HG03432 (cell line): ENCODE data around the gene HINFP.
"Not testable (repeated sequence)": the region's sequence is repeated elsewhere in the genome, so short reads cannot be mapped to it uniquely, and the experiment has no call there.

Experiments
- ATAC-seq: cut with Tn5 transposase; IDR thresholded peaks from one replicate; pipeline ENCODE4 v1.9.1; 2021; ENCODE audit warnings: mild to moderate bottlenecking, moderate library complexity; ENCODE audit not compliant: unreplicated experiment

HINFP gene

GRCh38 chr11:119117004-119117706 lies 4.2 kb upstream of the HINFP start:
- no peak for ATAC-seq

GRCh38 chr11:119118227-119118626 lies 3.2 kb upstream of the HINFP start:
- ATAC-seq = no peak

- ATAC-seq = no peak
Measured at GRCh38 chr11:119118946-119119345, 2.4 kb upstream of the HINFP start.

GRCh38 chr11:119120639-119121007 lies 757 bp upstream of the HINFP start:
- ATAC-seq = no peak

GRCh38 chr11:119121811-119122124 lies 388 bp downstream of the HINFP start:
- ATAC-seq = no peak

GRCh38 chr11:119125821-119126220 lies 4.4 kb downstream of the HINFP start:
- ATAC-seq = no peak

- no peak for ATAC-seq
Measured at GRCh38 chr11:119126675-119127268, 5.4 kb downstream of the HINFP start.

DNA sequence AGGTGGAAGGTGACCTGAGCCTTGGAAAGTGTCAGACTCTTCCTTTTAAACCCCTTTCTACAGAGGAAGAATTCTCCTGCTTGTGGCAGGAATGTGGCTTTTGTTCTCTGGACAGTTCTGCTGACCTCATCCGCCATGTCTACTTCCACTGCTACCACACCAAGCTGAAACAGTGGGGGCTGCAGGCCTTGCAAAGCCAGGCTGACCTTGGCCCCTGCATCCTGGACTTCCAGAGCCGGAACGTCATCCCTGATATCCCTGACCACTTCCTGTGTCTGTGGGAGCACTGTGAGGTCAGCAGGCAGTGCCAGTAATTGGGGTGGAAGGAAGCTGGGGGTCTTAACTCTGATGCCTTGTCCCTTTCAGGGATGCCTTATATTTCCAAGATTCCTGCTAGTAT lies 9.3 kb downstream of the HINFP start:
- no peak for ATAC-seq

DNA sequence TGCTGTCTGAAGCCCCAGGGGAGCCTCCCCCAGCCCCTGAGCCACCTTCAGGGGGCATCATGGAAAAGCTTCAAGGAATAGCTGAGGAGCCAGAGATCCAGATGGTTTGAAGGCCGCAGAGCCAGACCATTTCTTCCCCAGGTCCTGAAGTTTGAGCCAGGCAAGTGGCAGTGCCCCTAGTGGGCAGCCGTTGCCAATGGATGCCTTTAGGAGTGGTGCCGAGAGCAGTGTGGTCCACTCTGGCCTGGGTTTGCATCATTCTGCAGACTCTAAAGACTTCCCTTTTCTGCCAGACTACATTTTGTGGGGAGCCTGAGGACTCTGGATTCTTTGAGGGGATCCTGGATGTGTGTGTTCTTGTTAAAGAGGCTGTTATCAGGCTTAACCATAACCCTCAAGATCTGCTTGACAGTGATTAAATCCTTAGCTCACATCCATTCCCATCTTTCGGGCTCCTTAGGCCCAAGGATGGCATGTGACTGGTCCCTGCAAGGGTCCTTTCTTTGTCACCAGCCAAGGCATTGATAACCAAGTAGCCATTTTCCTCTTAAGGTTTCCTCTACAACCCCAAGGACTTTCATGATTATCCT lies 13.1 kb downstream of the HINFP start:
- no peak for ATAC-seq

GRCh38 chr11:119139276-119139675 lies 17.9 kb downstream of the HINFP start:
- ATAC-seq = not testable (repeated sequence)

- ATAC-seq = peak; percentile 60
Measured at GRCh38 chr11:119144825-119145486, 23.6 kb downstream of the HINFP start.

GRCh38 chr11:119145551-119145950 lies 24.2 kb downstream of the HINFP start:
- no peak for ATAC-seq

- no peak for ATAC-seq
Measured at GRCh38 chr11:119147604-119148333, 26.4 kb downstream of the HINFP start.

DNA sequence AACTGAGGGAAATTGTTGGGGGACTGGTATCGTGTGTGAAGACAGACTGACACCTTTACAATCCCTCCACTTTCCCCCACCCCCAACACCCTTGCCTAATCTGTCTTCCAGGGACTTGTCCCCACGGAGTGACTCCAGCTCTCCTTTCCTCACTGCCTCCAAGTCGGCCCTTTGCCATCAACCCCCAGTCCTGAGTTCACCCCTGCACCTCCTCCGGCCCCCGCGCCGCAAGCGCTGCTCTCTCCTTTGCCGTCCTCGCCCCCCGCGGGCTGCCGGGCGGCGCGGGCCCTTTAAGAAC lies 27.3 kb downstream of the HINFP start:
- ATAC-seq = no peak

DNA sequence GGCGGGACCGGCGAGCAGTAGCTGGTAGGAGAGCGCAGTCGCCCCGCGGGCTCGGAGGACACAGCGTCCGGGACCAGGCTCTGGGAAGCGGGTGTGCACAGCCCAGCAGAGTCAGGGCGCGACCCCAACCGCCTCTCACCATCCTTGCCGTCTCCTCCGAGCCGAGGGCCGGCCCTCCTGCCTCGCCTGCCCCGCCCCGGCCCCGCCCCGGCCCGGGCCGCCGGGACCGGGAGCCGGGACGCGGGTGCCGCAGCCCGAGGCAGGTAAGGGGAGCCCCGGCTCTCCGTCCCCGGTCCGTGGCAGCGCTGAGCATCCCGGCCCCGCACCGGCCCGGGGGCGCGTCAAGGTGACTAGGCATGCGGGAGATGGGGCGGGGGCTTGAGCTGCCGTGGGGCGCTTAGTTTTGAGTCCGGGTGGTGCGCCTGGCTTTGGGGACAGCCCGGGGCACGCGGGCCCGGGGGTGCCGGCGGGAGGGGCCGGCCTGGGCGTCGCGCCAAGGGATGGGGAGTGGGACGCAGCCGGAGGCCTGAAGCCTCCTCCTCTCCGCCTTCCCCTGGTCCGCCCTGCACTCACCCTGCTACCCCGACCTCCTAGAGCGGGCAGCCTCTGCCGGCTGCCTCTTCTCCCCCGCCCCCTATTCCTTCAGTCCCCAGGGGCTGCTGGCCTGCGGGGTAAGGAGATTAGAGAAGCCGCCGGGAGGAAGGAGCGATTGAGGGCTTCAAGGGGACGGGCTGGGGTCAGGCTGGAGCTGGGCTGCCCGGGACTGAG lies 27.8 kb downstream of the HINFP start, which contains the start of gene ABCG4:
TSS of gene ABCG4 (plus strand) at position 35 of the 768 bp plus-strand sequence. CDS start 914 bp downstream, outside the sequence.
- no peak for ATAC-seq

DNA sequence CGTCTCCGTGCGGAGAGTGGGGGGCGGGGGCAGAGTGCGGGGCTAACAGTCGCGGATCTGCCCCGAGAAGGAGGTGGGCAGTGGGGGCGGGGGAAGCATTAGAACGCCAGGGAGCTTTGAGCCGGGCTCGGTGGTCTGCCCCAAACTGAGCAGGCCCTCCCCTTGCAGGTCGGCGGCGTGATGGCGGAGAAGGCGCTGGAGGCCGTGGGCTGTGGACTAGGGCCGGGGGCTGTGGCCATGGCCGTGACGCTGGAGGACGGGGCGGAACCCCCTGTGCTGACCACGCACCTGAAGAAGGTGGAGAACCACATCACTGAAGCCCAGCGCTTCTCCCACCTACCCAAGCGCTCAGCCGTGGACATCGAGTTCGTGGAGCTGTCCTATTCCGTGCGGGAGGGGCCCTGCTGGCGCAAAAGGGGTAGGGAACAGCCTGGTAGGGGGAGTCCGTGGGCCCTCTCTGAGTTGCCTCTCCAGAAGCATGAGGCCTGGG lies 28.5 kb downstream of the HINFP start:
- no peak for ATAC-seq

- ATAC-seq = no peak
Measured at GRCh38 chr11:119152043-119152442, 30.7 kb downstream of the HINFP start.

- no peak for ATAC-seq
Measured at GRCh38 chr11:119152604-119153003, 31.2 kb downstream of the HINFP start.

DNA sequence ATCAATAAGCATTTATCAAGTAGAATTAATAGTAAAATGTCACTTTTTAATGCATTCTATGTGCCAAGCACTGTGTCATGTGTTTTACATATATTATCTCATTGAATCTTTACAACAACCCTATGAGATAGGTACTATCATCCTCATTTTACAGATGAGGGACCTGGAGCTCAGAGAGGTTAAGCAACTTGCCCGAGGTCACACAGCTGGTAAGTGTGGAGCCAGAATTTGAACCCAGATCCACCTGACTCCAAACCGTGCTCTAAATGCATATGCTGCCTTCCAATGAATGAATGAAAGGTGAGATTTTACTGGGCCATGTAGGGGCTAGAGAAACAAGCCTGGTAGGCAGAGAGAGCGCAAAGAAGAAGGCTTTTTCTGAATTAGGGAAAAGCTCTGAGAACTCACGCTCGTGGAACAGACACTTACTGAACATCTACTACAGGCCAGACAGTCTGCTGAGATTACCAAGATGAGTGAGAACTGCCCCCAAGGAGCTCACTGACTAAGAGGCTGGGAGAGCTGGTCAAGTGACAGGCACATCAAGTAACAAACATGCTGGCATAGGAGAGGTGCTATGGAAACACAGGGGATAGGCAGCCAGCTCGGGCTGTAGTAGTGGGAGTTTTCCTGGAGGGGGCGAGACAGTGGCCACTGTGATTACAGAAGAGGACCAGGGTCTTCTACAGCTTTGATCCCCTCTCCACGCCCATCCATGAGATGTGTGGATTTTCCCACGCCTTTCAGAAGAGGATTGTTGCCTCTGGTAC lies 31.9 kb downstream of the HINFP start:
- no peak for ATAC-seq

GRCh38 chr11:119154178-119154577 lies 32.8 kb downstream of the HINFP start:
- ATAC-seq = no peak
